ENCODE data around the gene HSH2D. TPM values are rescaled to one million over a fixed set of nuclear protein-coding genes. Genes with fewer than 3 reads are reported as not detected.
"Not testable (repeated sequence)": the region's sequence is repeated elsewhere in the genome, so short reads cannot be mapped to it uniquely, and the experiment has no call there.

Gene HSH2D
- total RNA-seq: 1 to 10 TPM; 5.7 to 9.2 (median 7.0) TPM

GRCh38 chr19:16143399-16144215 lies at the start of gene HSH2D:
Gene HSH2D (plus strand): TSS chr19:16143685. CDS start chr19:16148751, 5,066 bp downstream.
- ATAC-seq: peak; percentile 98
- peaks cover 48% of the 10 kb centered on the region for H3K4me1 Mint-ChIP-seq (ENCODE audit: low read depth)
- H3K9me3 Mint-ChIP-seq: no peaks in the 10 kb centered on the region
- H3K27me3 Mint-ChIP-seq (ENCODE audit: low read depth): no peaks in the 10 kb centered on the region
- no peaks in the 10 kb centered on the region for H3K36me3 Mint-ChIP-seq (ENCODE audit: insufficient read depth)
- H3K4me3 Mint-ChIP-seq: peak within 1 kb of the TSS; percentile 95
- peak; percentile 71 for DNase-seq

- DNase-seq (no peak), ATAC-seq (no peak)
- Mint-ChIP-seq H3K4me1 (ENCODE audit: low read depth) (peaks cover 20% of the 10 kb centered on the region), H3K36me3 (ENCODE audit: insufficient read depth) (peaks cover 36% of the 10 kb centered on the region), H3K27me3 (ENCODE audit: low read depth) (no peaks in the 10 kb centered on the region), H3K4me3 (no peak overlapping the region), H3K9me3 (no peaks in the 10 kb centered on the region)
Observed at GRCh38 chr19:16094360-16095070, 49.0 kb upstream of the HSH2D start.

- ATAC-seq: peak; percentile 81 to 84
Observed at GRCh38 chr19:16095071-16095571, 48.4 kb upstream of the HSH2D start.

GRCh38 chr19:16096280-16096855 lies 47.1 kb upstream of the HSH2D start:
- Mint-ChIP-seq H3K4me1 (ENCODE audit: low read depth) (peaks cover 20% of the 10 kb centered on the region), H3K9me3 (no peaks in the 10 kb centered on the region)

More at GRCh38 chr19:16095071-16095571, 48.4 kb upstream of the HSH2D start:
- no peaks in the 10 kb centered on the region for H3K27me3 Mint-ChIP-seq (ENCODE audit: low read depth)
- H3K36me3 Mint-ChIP-seq (ENCODE audit: insufficient read depth): peaks cover 38% of the 10 kb centered on the region
- DNase-seq: no peak
- peaks cover 20% of the 10 kb centered on the region for H3K4me1 Mint-ChIP-seq (ENCODE audit: low read depth)
- H3K4me3 Mint-ChIP-seq: no peak overlapping the region
- no peaks in the 10 kb centered on the region for H3K9me3 Mint-ChIP-seq

GRCh38 chr19:16098416-16098768 lies 45.1 kb upstream of the HSH2D start:
- DNase-seq (no peak), ATAC-seq (no peak)
- H3K9me3 Mint-ChIP-seq: no peaks in the 10 kb centered on the region
- peaks cover 20% of the 10 kb centered on the region for H3K4me1 Mint-ChIP-seq (ENCODE audit: low read depth)
- no peaks in the 10 kb centered on the region for H3K27me3 Mint-ChIP-seq (ENCODE audit: low read depth)
- no peak overlapping the region for H3K4me3 Mint-ChIP-seq
- peaks cover 42% of the 10 kb centered on the region for H3K36me3 Mint-ChIP-seq (ENCODE audit: insufficient read depth)

More at GRCh38 chr19:16096280-16096855, 47.1 kb upstream of the HSH2D start:
- no peak for ATAC-seq
- no peak for DNase-seq
- H3K27me3 Mint-ChIP-seq (ENCODE audit: low read depth): no peaks in the 10 kb centered on the region
- peaks cover 42% of the 10 kb centered on the region for H3K36me3 Mint-ChIP-seq (ENCODE audit: insufficient read depth)
- H3K4me3 Mint-ChIP-seq: no peak overlapping the region

GRCh38 chr19:16098821-16099220 lies 44.7 kb upstream of the HSH2D start:
- ATAC-seq (no peak), DNase-seq (no peak)
- Mint-ChIP-seq H3K4me3 (no peak overlapping the region), H3K27me3 (ENCODE audit: low read depth) (no peaks in the 10 kb centered on the region), H3K9me3 (no peaks in the 10 kb centered on the region), H3K4me1 (ENCODE audit: low read depth) (peaks cover 17% of the 10 kb centered on the region), H3K36me3 (ENCODE audit: insufficient read depth) (peaks cover 39% of the 10 kb centered on the region)

GRCh38 chr19:16099314-16099965 lies 44.0 kb upstream of the HSH2D start:
- H3K36me3 Mint-ChIP-seq (ENCODE audit: insufficient read depth): peaks cover 38% of the 10 kb centered on the region
- not testable (repeated sequence) for H3K4me3 Mint-ChIP-seq; H3K9me3 Mint-ChIP-seq; H3K27me3 Mint-ChIP-seq (ENCODE audit: low read depth); ATAC-seq; DNase-seq
- H3K4me1 Mint-ChIP-seq (ENCODE audit: low read depth): peaks cover 16% of the 10 kb centered on the region

- Mint-ChIP-seq H3K9me3 (no peaks in the 10 kb centered on the region), H3K36me3 (ENCODE audit: insufficient read depth) (peaks cover 30% of the 10 kb centered on the region), H3K27me3 (ENCODE audit: low read depth) (no peaks in the 10 kb centered on the region), H3K4me3 (no peak overlapping the region), H3K4me1 (ENCODE audit: low read depth) (peaks cover 6% of the 10 kb centered on the region)
- DNase-seq (no peak), ATAC-seq (no peak)
Observed at GRCh38 chr19:16100524-16100923, 43.0 kb upstream of the HSH2D start.

- Mint-ChIP-seq H3K4me1 (ENCODE audit: low read depth) (peaks cover 2% of the 10 kb centered on the region), H3K27me3 (ENCODE audit: low read depth) (no peaks in the 10 kb centered on the region), H3K4me3 (no peak overlapping the region), H3K9me3 (no peaks in the 10 kb centered on the region), H3K36me3 (ENCODE audit: insufficient read depth) (peaks cover 12% of the 10 kb centered on the region)
- DNase-seq (no peak), ATAC-seq (no peak)
Observed at GRCh38 chr19:16104722-16105121, 38.8 kb upstream of the HSH2D start.

GRCh38 chr19:16106121-16106520 lies 37.4 kb upstream of the HSH2D start:
- no peaks in the 10 kb centered on the region for H3K9me3 Mint-ChIP-seq
- ATAC-seq: no peak
- DNase-seq: no peak
- H3K36me3 Mint-ChIP-seq (ENCODE audit: insufficient read depth): peaks cover 8% of the 10 kb centered on the region
- H3K27me3 Mint-ChIP-seq (ENCODE audit: low read depth): no peaks in the 10 kb centered on the region
- peaks cover 5% of the 10 kb centered on the region for H3K4me1 Mint-ChIP-seq (ENCODE audit: low read depth)
- no peak overlapping the region for H3K4me3 Mint-ChIP-seq

- Mint-ChIP-seq H3K9me3 (no peaks in the 10 kb centered on the region), H3K4me1 (ENCODE audit: low read depth) (peaks cover 34% of the 10 kb centered on the region), H3K36me3 (ENCODE audit: insufficient read depth) (peaks cover 10% of the 10 kb centered on the region), H3K4me3 (peak within 1 kb of the TSS; percentile 98), H3K27me3 (ENCODE audit: low read depth) (no peaks in the 10 kb centered on the region)
- DNase-seq: peak; percentile 99
- ATAC-seq: peak; percentile 96
Observed at GRCh38 chr19:16111160-16111908, 32.2 kb upstream of the HSH2D start, which contains the start of gene RAB8A. Gene RAB8A (plus strand): TSS chr19:16111889. CDS start chr19:16111902, 13 bp downstream.

- no peak for ATAC-seq
- peaks cover 39% of the 10 kb centered on the region for H3K4me1 Mint-ChIP-seq (ENCODE audit: low read depth)
- DNase-seq: no peak
- H3K4me3 Mint-ChIP-seq: peak overlapping the region; percentile 98
- H3K27me3 Mint-ChIP-seq (ENCODE audit: low read depth): no peaks in the 10 kb centered on the region
- no peaks in the 10 kb centered on the region for H3K9me3 Mint-ChIP-seq
- peaks cover 10% of the 10 kb centered on the region for H3K36me3 Mint-ChIP-seq (ENCODE audit: insufficient read depth)
Observed at GRCh38 chr19:16111909-16112752, 31.4 kb upstream of the HSH2D start.

GRCh38 chr19:16112778-16113177 lies 30.7 kb upstream of the HSH2D start:
- no peak for ATAC-seq
- H3K27me3 Mint-ChIP-seq (ENCODE audit: low read depth): no peaks in the 10 kb centered on the region

More at GRCh38 chr19:16112778-16113177, 30.7 kb upstream of the HSH2D start:
- Mint-ChIP-seq H3K9me3 (no peaks in the 10 kb centered on the region), H3K4me1 (ENCODE audit: low read depth) (peaks cover 45% of the 10 kb centered on the region), H3K36me3 (ENCODE audit: insufficient read depth) (peaks cover 13% of the 10 kb centered on the region), H3K4me3 (peak overlapping the region; percentile 98)
- DNase-seq: no peak
